Stimulated activated CD4-positive, alpha-beta T cell treated with anti-CD3 and anti-CD28 coated beads, Interleukin-2, amount 100 ng/mL, for 4 hours (primary cell): ENCODE measurements around the gene GARIN6.
"Not testable (repeated sequence)": the region's sequence is repeated elsewhere in the genome, so short reads cannot be mapped to it uniquely, and the experiment has no call there.

ENCODE experiments used
- DNase-seq: peaks from one replicate; pipeline ENCODE4 v3.0.0-alpha.2; 2020; ENCODE audit warnings: low read depth

GARIN6 gene

GRCh38 chr12:99647453-99647852, at the start of gene GARIN6:
Gene GARIN6, plus strand, starts transcription at chr12:99647753. Its CDS starts 422 bp downstream, at chr12:99648175.
- no peak for DNase-seq

GRCh38 chr12:99598785-99599184, 48.8 kb upstream of the GARIN6 start:
- DNase-seq = no peak

- DNase-seq = no peak
These were observed 47.2 kb upstream of the GARIN6 start for GRCh38 chr12:99600388-99600787.

- no peak for DNase-seq
These were observed 37.9 kb upstream of the GARIN6 start for GRCh38 chr12:99609455-99610181.

GRCh38 chr12:99611117-99611516, 36.4 kb upstream of the GARIN6 start:
- DNase-seq = no peak

- no peak for DNase-seq
These were observed 36.0 kb upstream of the GARIN6 start for GRCh38 chr12:99611599-99611998.

GRCh38 chr12:99618657-99619056, 28.9 kb upstream of the GARIN6 start:
- no peak for DNase-seq

- DNase-seq = no peak
These were observed 28.0 kb upstream of the GARIN6 start for GRCh38 chr12:99619389-99620158.

GRCh38 chr12:99620159-99620479, 27.4 kb upstream of the GARIN6 start:
- DNase-seq = no peak

- not testable (repeated sequence) for DNase-seq
These were observed 23.0 kb upstream of the GARIN6 start for GRCh38 chr12:99624591-99624990.

- DNase-seq = no peak
These were observed 20.1 kb upstream of the GARIN6 start for GRCh38 chr12:99627459-99627858.

- no peak for DNase-seq
These were observed 2.9 kb upstream of the GARIN6 start for GRCh38 chr12:99644629-99645028.

GRCh38 chr12:99648183-99648582, 630 bp downstream of the GARIN6 start:
- no peak for DNase-seq

- DNase-seq = no peak
These were observed 2.0 kb downstream of the GARIN6 start for GRCh38 chr12:99649551-99649950.

GRCh38 chr12:99658671-99659349, 11.3 kb downstream of the GARIN6 start:
- no peak for DNase-seq

- DNase-seq = no peak
These were observed 23.1 kb downstream of the GARIN6 start for GRCh38 chr12:99670635-99671034.

- no peak for DNase-seq
These were observed 32.7 kb downstream of the GARIN6 start for GRCh38 chr12:99680276-99680675.

GRCh38 chr12:99686142-99686541, 38.6 kb downstream of the GARIN6 start:
- no peak for DNase-seq

- no peak for DNase-seq
These were observed 47.5 kb downstream of the GARIN6 start for GRCh38 chr12:99695050-99695449.
